ENCODE data around the gene MKI67.
A peak's percentile ranks its signal among the peaks of the same experiment; 100 is the strongest.
"Not testable (repeated sequence)": the region's sequence is repeated elsewhere in the genome, so short reads cannot be mapped to it uniquely, and the experiment has no call there.

The MKI67 gene

GRCh38 chr10:128111696-128112095 is 14.5 kb downstream of the MKI67 start:
- DNase-seq (ENCODE audit: low read depth, low spot score) = no peak
- no peak overlapping the region for H3K27ac ChIP-seq

- no peak for DNase-seq (ENCODE audit: low read depth, low spot score)
Measured at GRCh38 chr10:128110339-128110738, 15.9 kb downstream of the MKI67 start.

GRCh38 chr10:128109707-128110106 is 16.5 kb downstream of the MKI67 start:
- no peak overlapping the region for H3K27ac ChIP-seq
- DNase-seq (ENCODE audit: low read depth, low spot score) = no peak

More at GRCh38 chr10:128110339-128110738, 15.9 kb downstream of the MKI67 start:
- no peak overlapping the region for H3K27ac ChIP-seq

GRCh38 chr10:128105383-128105782 is 20.8 kb downstream of the MKI67 start:
- H3K27ac ChIP-seq = no peak overlapping the region
- no peak for DNase-seq (ENCODE audit: low read depth, low spot score)

DNA sequence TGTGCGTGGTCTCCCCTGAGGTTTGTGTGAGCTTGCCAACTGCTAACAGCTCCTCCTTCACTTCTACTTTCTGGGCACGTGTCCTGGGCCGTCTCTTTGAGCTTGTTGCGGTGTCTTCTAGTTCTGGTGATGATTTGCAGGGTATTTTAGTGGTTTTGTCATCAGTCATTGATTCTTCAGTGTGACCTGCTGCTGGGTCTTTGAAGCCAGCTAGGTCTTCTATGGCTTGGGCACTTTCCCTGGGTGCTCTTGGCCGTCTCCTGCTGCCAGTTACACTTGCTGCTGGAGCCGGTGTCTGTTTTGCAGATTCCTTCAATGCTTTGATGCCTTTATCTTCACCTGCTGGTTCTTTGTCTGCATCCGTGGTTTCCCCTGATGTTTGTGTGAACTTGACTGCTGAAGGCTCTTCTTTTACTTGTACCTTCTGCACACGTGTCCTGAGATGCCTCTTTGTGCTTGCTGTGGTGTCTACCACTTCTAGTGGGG is 23.0 kb downstream of the MKI67 start:
- no peak overlapping the region for H3K27ac ChIP-seq
- no peak for DNase-seq (ENCODE audit: low read depth, low spot score)

- DNase-seq (ENCODE audit: low read depth, low spot score) = no peak
- no peak overlapping the region for H3K27ac ChIP-seq
Measured at GRCh38 chr10:128102480-128103228, 23.6 kb downstream of the MKI67 start.

GRCh38 chr10:128101901-128102300 is 24.3 kb downstream of the MKI67 start:
- DNase-seq (ENCODE audit: low read depth, low spot score) = no peak
- H3K27ac ChIP-seq = no peak overlapping the region

DNA sequence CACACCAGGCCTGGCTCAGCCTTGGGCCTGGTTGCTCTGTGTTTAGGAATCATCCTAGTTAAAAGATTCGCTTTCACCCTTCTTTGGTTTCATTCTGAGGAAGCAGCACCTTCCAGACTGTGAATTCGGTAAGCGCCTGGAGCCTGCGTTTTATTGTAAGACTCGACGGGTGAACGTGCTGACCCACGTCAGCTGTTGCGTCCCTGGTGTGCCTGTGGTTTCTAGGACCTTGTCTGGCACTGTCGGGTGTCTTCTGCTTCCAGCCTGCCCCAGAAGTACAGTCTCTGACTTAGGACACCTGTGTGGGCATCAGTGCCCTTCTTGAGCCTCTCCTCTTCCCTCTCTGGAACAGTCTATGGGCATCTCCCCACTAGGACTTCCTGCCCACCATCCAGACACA is 26.3 kb downstream of the MKI67 start:
- H3K27ac ChIP-seq = no peak overlapping the region
- no peak for DNase-seq (ENCODE audit: low read depth, low spot score)

DNA sequence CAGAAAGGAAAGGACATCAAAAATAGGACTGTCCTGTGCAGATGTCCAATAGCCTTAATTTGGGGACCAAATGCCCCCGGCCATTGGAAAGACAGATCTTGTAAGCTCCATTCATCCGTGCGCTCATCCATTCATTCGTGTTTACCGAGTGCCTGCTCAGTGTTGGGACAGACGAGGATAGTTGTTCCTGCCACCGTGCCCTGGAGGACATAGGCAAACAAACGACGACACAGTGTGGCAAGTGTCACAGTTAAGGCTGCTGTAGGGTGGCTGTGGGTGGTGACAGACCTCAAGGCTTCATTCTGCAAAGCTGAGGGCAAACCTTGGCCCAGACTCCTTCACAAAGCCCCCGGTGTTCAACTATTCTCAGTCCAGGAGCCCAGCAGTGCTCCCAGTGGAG is 27.6 kb downstream of the MKI67 start:
- DNase-seq (ENCODE audit: low read depth, low spot score) = no peak
- H3K27ac ChIP-seq = no peak overlapping the region

DNA sequence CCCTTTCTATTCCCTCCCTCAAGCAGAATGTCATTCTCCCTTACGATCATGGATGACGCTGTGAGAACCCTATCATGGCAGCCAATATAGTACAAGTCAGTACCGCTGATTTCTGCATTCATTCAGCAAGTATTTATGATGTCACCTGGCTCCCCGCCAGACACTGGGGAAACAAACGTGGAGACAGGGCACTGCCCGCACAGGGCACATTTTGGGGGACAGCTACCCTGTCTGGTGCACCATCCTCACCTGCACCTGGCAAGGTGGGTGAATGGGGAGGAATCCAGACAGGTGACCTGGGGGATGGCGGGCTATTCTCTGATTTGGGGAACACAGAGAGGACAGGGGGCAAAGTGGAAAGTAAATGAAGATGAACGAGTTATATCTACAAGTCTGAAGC is 28.4 kb downstream of the MKI67 start:
- H3K27ac ChIP-seq = no peak overlapping the region
- DNase-seq (ENCODE audit: low read depth, low spot score) = no peak

GRCh38 chr10:128096486-128097199 is 29.6 kb downstream of the MKI67 start:
- DNase-seq (ENCODE audit: low read depth, low spot score) = no peak
- no peak overlapping the region for H3K27ac ChIP-seq

GRCh38 chr10:128095753-128096469 is 30.3 kb downstream of the MKI67 start:
- no peak overlapping the region for H3K27ac ChIP-seq
- no peak for DNase-seq (ENCODE audit: low read depth, low spot score)

GRCh38 chr10:128095027-128095752 is 31.0 kb downstream of the MKI67 start:
- DNase-seq (ENCODE audit: low read depth, low spot score) = no peak
- H3K27ac ChIP-seq = no peak overlapping the region

GRCh38 chr10:128094596-128094995 is 31.6 kb downstream of the MKI67 start:
- not testable (repeated sequence) for DNase-seq (ENCODE audit: low read depth, low spot score); H3K27ac ChIP-seq

- no peak for DNase-seq (ENCODE audit: low read depth, low spot score)
- H3K27ac ChIP-seq = no peak overlapping the region
Measured at GRCh38 chr10:128092454-128092853, 33.8 kb downstream of the MKI67 start.

DNA sequence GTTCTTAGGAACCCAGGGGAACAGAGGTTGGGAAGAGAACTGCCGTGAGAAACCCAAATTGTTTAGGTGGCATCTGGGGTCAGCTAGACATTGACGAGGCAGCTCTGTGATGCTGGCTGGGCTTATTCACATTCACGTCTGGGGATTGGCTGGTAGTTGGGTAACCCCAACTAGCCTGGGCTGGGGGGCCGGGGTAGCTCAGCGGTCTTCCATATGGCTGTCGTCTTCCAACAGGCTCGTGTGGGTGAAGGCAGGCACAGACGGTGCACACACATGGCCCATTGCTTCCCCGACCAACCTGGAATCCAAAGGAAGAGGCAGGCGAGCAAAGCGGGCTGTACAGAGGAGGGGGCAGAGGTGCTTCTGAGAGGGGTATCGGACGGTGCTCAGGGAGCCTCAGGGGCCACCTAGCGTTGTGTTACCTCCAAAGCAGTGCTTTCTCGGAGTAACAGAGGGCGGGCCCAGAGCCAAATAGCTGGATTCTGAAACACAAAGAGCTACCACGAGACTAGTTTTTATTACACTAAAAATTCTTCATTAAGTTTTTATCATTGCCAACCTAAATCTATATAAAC is 34.5 kb downstream of the MKI67 start:
- no peak for DNase-seq (ENCODE audit: low read depth, low spot score)
- no peak overlapping the region for H3K27ac ChIP-seq

DNA sequence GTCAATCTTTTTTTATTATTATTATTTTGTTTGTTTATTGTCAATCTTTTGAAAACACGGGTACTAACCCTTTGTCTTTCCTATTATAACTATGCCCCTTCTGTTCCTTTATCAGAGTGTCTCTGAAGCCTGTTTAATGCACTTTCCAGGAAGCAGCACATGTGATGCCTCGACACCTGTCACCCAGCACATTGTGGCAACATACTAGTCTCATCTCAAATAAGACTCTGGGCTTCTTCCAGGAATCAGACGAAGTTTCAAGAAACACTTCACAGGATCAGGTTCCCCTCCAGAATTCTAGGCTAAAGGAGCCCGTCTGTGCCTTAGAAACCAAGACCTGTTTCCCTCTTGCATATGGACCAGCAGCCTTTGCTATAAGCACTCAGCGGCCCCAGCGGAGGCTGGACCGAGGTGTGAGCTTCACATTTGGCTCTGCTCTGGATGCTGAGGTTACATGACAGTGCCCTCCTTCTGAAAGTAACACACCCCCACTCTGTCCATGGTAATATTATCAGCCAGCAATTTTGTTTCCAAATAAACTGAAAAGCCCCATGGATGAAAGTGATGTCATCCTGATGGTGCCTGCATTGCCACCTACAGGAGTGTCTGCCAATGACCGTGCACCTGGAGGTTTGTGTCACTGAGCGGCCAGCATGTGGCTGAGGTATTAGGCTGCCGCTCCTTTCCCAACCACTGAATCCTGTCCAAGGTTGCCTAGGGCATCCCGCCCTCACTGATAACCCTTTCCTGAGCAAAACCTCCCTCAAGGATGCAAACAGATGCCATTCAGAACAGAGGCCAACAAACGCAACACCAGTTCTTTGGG is 38.1 kb downstream of the MKI67 start:
- H3K27ac ChIP-seq = peak overlapping the region; percentile 51
- no peak for DNase-seq (ENCODE audit: low read depth, low spot score)

DNA sequence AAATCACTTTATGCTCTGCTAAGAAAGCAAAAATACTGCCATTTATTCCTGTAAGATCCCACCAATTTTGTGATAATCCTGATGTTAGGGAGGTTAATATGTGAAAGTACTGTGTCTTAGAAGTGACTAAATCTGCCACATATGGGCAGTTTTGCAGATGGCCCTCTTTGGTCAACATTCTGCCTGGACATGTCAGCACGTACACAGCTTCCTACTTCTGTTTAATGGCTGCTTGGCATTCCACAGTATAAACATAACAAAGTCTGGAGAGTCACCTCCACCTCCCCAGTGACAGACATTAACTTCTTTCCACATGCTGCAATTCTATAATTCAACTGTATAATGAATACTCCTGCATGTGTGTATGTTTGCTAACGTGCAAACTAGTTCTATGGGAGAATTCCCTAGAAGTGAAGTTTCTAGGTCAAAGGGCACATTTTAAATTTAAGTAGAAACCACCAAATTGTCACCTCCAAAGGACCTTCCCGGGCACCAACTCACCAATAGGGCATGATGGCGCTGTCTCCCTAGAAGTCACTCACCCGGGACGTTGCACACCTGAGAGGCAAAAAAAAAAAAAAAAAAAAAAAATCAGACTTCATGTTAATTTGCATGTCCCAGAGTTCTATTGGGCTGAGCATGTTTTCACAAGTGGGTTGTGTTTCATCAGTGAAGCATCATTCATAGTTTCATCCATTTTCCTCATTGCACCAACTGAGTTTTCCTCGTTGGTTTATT is 38.9 kb downstream of the MKI67 start:
- peak overlapping the region; percentile 51 for H3K27ac ChIP-seq
- no peak for DNase-seq (ENCODE audit: low read depth, low spot score)
